Ovary (tissue), 9 donors: ENCODE data around the gene SPATA6L. TPM values are rescaled to one million over a fixed set of nuclear protein-coding genes. Genes with fewer than 3 reads are reported as not detected.

Experiments used
- DNase-seq, 5 donors: peaks; one replicate each; pipeline ENCODE4 v3.0.0-alpha.2; 2019 to 2020
- H3K27ac ChIP-seq, 2 donors: fragments of 200-600 bp; one replicate each; pipeline versions ENCODE4 v1.5.1 to v1.8.0; 2019 to 2022
- H3K27me3 ChIP-seq: fragments of 200-600 bp; one replicate; pipeline ENCODE4 v1.8.0; 2022
- H3K36me3 ChIP-seq: fragments of 200-600 bp; sonication (generic); one replicate; pipeline ENCODE4 v1.5.1; 2019
- H3K4me1 ChIP-seq: one replicate; pipeline ENCODE4 v1.8.1; 2013; ENCODE audit warnings: mild to moderate bottlenecking, moderate library complexity; ENCODE audit not compliant: insufficient read depth
- H3K4me3 ChIP-seq: fragments of 200-600 bp; sonication (generic); one replicate; pipeline ENCODE4 v1.5.1; 2017
- H3K9me3 ChIP-seq, 2 donors: fragments of 200-600 bp in 1 of 2; sonication (generic) in 1 of 2; one replicate each; pipeline versions ENCODE4 v1.5.1 to v1.8.1; 2013 to 2019; ENCODE audit warnings: mild to moderate bottlenecking in 1 of 2, moderate library complexity in 1 of 2
- CTCF ChIP-seq, 3 donors: fragments of 450-650 bp in 2 of 3; fragments of 200-600 bp in 1 of 3; IDR thresholded peaks; one replicate each; pipeline versions ENCODE4 v1.5.1 to v1.8.0; 2016 to 2022; ENCODE audit warnings: antibody characterized with exemption in 3 of 3, mild to moderate bottlenecking in 1 of 3
- EP300 ChIP-seq: sonication (generic); formaldehyde crosslinking; IDR thresholded peaks from one replicate; pipeline ENCODE4 v1.6.1; 2017; ENCODE audit warnings: antibody characterized with exemption
- POLR2A ChIP-seq: fragments of 450-650 bp; IDR thresholded peaks from one replicate; pipeline ENCODE4 v1.6.1; 2017; ENCODE audit warnings: antibody characterized with exemption, mild to moderate bottlenecking, moderate library complexity
- WGBS, 3 donors: extraction: QIAGEN DNeasy Blood & Tissue Kit in 1 of 3; methylation state at CpG; one replicate each; pipeline versions ENCODE4 v1.1.5 to v1.1.7; 2013 to 2017; 5-methylcytosine and 5-hydroxymethylcytosine counted together
- intact Hi-C, 4 donors: fragments of 100-400 bp; cut with DNase I; formaldehyde crosslinking; loops; one replicate each; pipeline versions ENCODE4 v1.11.0 to v1.15.1; 2022 to 2023
- polyA plus RNA-seq, 2 donors: library from polyadenylated mRNA; stranded (reverse); fragments of 200-250 nt in 1 of 2; fragments of 350-450 nt in 1 of 2; fragmentation: Illumina TruSeq in 1 of 2; extraction: RNeasy Lipid Tissue Mini Kit (QIAGEN cat#74804) in 1 of 2; gene quantifications; one replicate each; pipeline ENCODE4 v1.2.3, GENCODE V29; 2013 to 2014
- total RNA-seq, 7 donors: library from RNA; depleted of rRNA in 2 of 7; stranded (reverse); fragments of >200 nt in 2 of 7; fragmentation: NEBNext Ultra II Directional in 3 of 7; extraction: Animal tissue kit (Norgen Biotek cat#: 25700) in 3 of 7; gene quantifications; one replicate each; pipeline versions ENCODE4 v1.1.0 to v1.2.4, GENCODE V29; 2016 to 2023
- donor health status: DM: no; HTN: no; CAD: no; lungs with moderate emphysema.
- donor health status: DM: no; HTN: no; CAD: no.
- donor health status: Bipolar disorder and iron deficiency.
- donor health status: DM: yes; HTN: yes; CAD: no.
- donor health status: DM: no; HTN: no; CAD: no.
- donor health status: DM: yes; HTN: yes; CAD: no.

The SPATA6L gene
- total and polyA plus RNA-seq, 9 donors = 0.69 to 25.0 (median 2.1) TPM

DNA sequence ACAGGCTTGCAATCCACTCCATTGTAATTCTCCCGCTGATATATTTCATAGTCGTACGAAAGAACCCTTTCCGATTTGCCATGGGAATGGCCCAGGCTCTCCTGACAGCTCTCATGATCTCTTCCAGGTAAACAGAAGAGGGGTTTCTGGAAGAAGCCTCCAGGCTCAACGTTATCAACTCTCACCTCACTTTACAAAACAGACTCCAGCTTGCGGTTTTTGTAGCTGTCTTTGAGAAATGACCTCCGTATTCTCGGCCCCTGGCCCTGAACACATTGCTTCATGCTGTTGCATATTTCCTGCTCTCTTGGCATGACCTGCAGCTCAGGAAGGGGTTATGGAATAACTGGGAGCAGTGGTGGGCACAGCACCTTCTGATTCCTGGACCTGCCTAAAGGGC is 90.3 kb downstream of the SPATA6L start:
- no peak for TF ChIP-seq CTCF (IDR thresholded peaks at IDR 0.05)
- no peak for TF ChIP-seq EP300
- no peak for TF ChIP-seq POLR2A
- no peak for DNase-seq
- Histone ChIP-seq H3K4me1 (no peaks in the 10 kb centered on the region), H3K27ac (no peak overlapping the region), H3K36me3 (no peaks in the 10 kb centered on the region), H3K9me3 (no peaks in the 10 kb centered on the region), H3K27me3 (no peaks in the 10 kb centered on the region), H3K4me3 (no peak overlapping the region)
- 86 to 91% (median 87%) methylated on average over 8 of the region's 8 CpGs for WGBS, 3 donors
- intact Hi-C loops = no loop called here

DNA sequence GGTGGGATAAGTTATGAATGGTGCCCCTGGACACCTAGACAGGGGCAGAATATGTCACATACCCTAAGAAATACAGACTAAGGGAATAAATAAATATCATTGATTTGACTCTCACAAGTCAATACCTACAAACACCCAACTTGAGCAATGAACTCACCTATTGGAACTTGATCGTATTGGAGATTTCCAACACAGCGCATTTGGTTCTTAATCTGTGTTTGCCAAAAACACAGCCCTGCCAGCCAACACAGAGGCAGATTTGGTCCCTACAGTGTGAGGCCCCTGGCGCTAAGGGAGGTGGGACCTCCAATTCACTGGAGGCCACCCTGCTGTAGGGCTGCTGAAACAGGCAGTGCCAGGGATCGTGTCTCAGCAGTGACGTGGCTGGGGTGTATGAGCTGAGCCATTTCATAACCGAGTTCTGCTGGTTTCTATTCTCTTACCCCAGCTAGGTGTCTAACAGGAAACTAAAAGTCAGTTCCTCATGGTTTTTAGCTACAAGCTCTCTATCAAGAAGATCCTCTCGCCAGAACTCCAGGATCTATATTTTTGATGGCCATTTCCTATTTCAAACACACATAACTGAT is 91.5 kb downstream of the SPATA6L start:
- DNase-seq = no peak
- WGBS, 3 donors = 94 to 97% (median 96%) methylated on average over 7 of the region's 7 CpGs
- no peak for TF ChIP-seq EP300
- no peak for TF ChIP-seq POLR2A
- TF ChIP-seq CTCF (IDR thresholded peaks at IDR 0.05) = no peak
- H3K27ac ChIP-seq = no peak overlapping the region
- H3K9me3 ChIP-seq = no peaks in the 10 kb centered on the region
- intact Hi-C loops = no loop called here
- no peaks in the 10 kb centered on the region for H3K27me3 ChIP-seq
- no peak overlapping the region for H3K4me3 ChIP-seq
- no peaks in the 10 kb centered on the region for H3K36me3 ChIP-seq
- H3K4me1 ChIP-seq = no peaks in the 10 kb centered on the region

GRCh38 chr9:4573634-4574389 is 92.5 kb downstream of the SPATA6L start:
- H3K27ac ChIP-seq = no peak overlapping the region
- TF ChIP-seq CTCF (IDR thresholded peaks at IDR 0.05) = no peak
- TF ChIP-seq EP300 = no peak
- no peak for TF ChIP-seq POLR2A
- H3K4me3 ChIP-seq = no peak overlapping the region
- H3K36me3 ChIP-seq = no peaks in the 10 kb centered on the region
- no peaks in the 10 kb centered on the region for H3K4me1 ChIP-seq
- 70 to 73% (median 72%) methylated on average over 5 of the region's 5 CpGs for WGBS, 3 donors
- DNase-seq = no peak
- intact Hi-C loops = no loop called here
- H3K27me3 ChIP-seq = no peaks in the 10 kb centered on the region
- no peaks in the 10 kb centered on the region for H3K9me3 ChIP-seq

DNA sequence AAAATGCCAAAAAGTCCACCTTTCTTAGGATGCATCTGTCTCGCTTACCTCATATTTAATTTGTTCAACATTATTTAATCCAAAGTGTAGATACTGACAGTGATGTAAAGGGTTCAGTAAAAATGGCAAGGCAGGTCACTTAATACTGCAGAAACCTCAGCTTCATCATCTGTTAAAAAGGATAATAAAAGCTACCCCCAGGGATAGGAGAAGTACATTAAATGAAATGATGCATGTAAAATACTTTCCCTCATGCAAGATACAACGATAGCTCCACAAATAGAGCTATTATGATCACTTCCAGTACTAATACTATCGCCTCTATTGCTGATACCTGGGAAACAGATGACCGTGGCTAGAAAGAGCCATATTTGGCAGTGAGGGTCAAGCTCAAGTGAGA is 93.1 kb downstream of the SPATA6L start:
- Histone ChIP-seq H3K9me3 (no peaks in the 10 kb centered on the region), H3K4me3 (no peak overlapping the region), H3K4me1 (no peaks in the 10 kb centered on the region), H3K36me3 (no peaks in the 10 kb centered on the region), H3K27ac (no peak overlapping the region), H3K27me3 (no peaks in the 10 kb centered on the region)
- DNase-seq = no peak
- intact Hi-C loops = no loop called here
- TF ChIP-seq CTCF (IDR thresholded peaks at IDR 0.05) (no peak), EP300 (no peak), POLR2A (no peak)
- WGBS, 3 donors = 85 to 96% (median 96%) methylated on average over 4 of the region's 4 CpGs
